K562 (cell line): Measurements from ENCODE around the gene FASN. TPM values are rescaled to one million over a fixed set of nuclear protein-coding genes. Genes with fewer than 3 reads are reported as not detected.

Experiments
- ATAC-seq: fragments of 200-7000 bp; cut with Tn5 transposase; 3 replicates; pipeline ENCODE4 v1.9.1; 2020; ENCODE audit warnings: moderate library complexity
- BruUV-seq: library from RNA; stranded (reverse); fragments of 400-500 nt; replicated peaks from 2 replicates; lab custom pipeline; 2021; lab: Mats Ljungman, UMichigan
- CTCF ChIA-PET: fragments of 300-600 bp; formaldehyde crosslinking; extraction: SDS; loops from one replicate; lab custom pipeline; 2021; ENCODE audit warnings: low intra/inter-chr PET ratio; lab: Yijun Ruan, JAX
- POLR2A ChIA-PET: fragments of 300-600, 350-650 bp; sonication (Branson Sonifier 250); formaldehyde crosslinking; extraction: SDS; loops from one replicate; lab custom pipeline; 2021; ENCODE audit warnings: antibody characterized with exemption, inconsistent platforms; lab: Yijun Ruan, JAX
- DNase-seq, 4 experiments: peaks; one replicate each; pipeline versions ENCODE4 v3.0.0 to v3.0.0-alpha.2; 2011 to 2018; ENCODE audit warnings: low spot score in 3 of 4, mixed read lengths in 3 of 4; ENCODE audit errors: extremely low read depth in 1 of 4
- FAIRE-seq: peaks from 2 replicates; lab custom pipeline; 2011; peaks lifted over from hg19 to GRCh38; lab: Jason Lieb, UNC
- H2AFZ ChIP-seq: 2 replicates; pipeline ENCODE4 v1.6.0; 2011; ENCODE audit warnings: low read depth, low read length, control low read depth, inconsistent platforms
- H3K27ac ChIP-seq: fragments of 200-600 bp; 3 replicates; pipeline ENCODE4 v1.8.0; 2011; ENCODE audit warnings: low read depth, mild to moderate bottlenecking, control low read depth, inconsistent platforms, low read length, moderate library complexity, mixed read lengths; ENCODE audit errors: extremely low read depth
- H3K27me3 ChIP-seq, 2 experiments: fragments of 300-600 bp in 1 of 2; 2 replicates in 1 of 2; 3 replicates in 1 of 2; pipeline versions ENCODE4 v1.6.0 to v1.8.0; 2011; ENCODE audit warnings: inconsistent platforms in 2 of 2, low read length in 2 of 2, mild to moderate bottlenecking in 1 of 2, mixed read lengths in 1 of 2, moderate library complexity in 1 of 2; ENCODE audit not compliant: control insufficient read depth in 2 of 2, insufficient read depth in 2 of 2
- H3K36me3 ChIP-seq: fragments of 300-600 bp; 3 replicates; pipeline ENCODE4 v1.8.0; 2011; ENCODE audit warnings: mild to moderate bottlenecking, low read length, inconsistent platforms; ENCODE audit not compliant: control insufficient read depth, insufficient read depth
- H3K4me1 ChIP-seq, 2 experiments: fragments of 200-600 bp in 1 of 2; replicated peaks in 1 of 2; 2 replicates in 1 of 2; 3 replicates in 1 of 2; pipeline versions ENCODE4 v1.5.1 to v1.8.0; 2011; ENCODE audit warnings: inconsistent platforms in 2 of 2, low read length in 2 of 2, mild to moderate bottlenecking in 1 of 2, mixed read lengths in 1 of 2, moderate library complexity in 1 of 2; ENCODE audit not compliant: control insufficient read depth in 2 of 2, insufficient read depth in 2 of 2
- H3K4me2 ChIP-seq: 2 replicates; pipeline ENCODE4 v1.6.1; 2011; ENCODE audit warnings: low read length, control low read depth, inconsistent platforms, mixed read lengths; ENCODE audit not compliant: insufficient read depth
- H3K4me3 ChIP-seq: fragments of 200-600 bp; sonication (generic), shearing (Covaris generic); 2 replicates; pipeline ENCODE4 v1.5.1; 2016; ENCODE audit warnings: control low read depth, inconsistent platforms
- H3K79me2 ChIP-seq: fragments of 200-600 bp; 3 replicates; pipeline ENCODE4 v1.8.0; 2011; ENCODE audit warnings: low read length, inconsistent platforms; ENCODE audit not compliant: control insufficient read depth, insufficient read depth
- H3K9ac ChIP-seq, 2 experiments: 2 replicates each; pipeline versions ENCODE4 v1.6.0 to v1.6.1; 2011; ENCODE audit warnings: low read depth in 2 of 2, low read length in 2 of 2, control low read depth in 1 of 2, inconsistent platforms in 1 of 2, mild to moderate bottlenecking in 1 of 2, mixed read lengths in 1 of 2; ENCODE audit not compliant: insufficient read depth in 1 of 2
- H3K9me1 ChIP-seq: one replicate; pipeline ENCODE4 v1.6.0; 2011; ENCODE audit warnings: inconsistent platforms, mild to moderate bottlenecking, low read length, moderate library complexity; ENCODE audit not compliant: control insufficient read depth, insufficient read depth
- H3K9me3 ChIP-seq: replicated peaks from 2 replicates; pipeline ENCODE4 v1.5.1; 2011; ENCODE audit warnings: low read depth, low read length, inconsistent platforms; ENCODE audit not compliant: control insufficient read depth, insufficient read depth
- H4K20me1 ChIP-seq: replicated peaks from 2 replicates; pipeline ENCODE4 v1.6.1; 2011; ENCODE audit warnings: low read length, inconsistent platforms, mixed read lengths; ENCODE audit not compliant: control insufficient read depth, insufficient read depth
- HCFC1 ChIP-seq: IDR thresholded peaks from 2 replicates; pipeline ENCODE4 v1.6.1; 2012; ENCODE audit warnings: low read depth, low read length, improper control_type of control experiment
- HDGF ChIP-seq: fragments of 450-650 bp; IDR thresholded peaks from 2 replicates; pipeline ENCODE4 v1.6.1; 2016
- HES1 ChIP-seq: fragments of 450-650 bp; IDR thresholded peaks from 2 replicates; pipeline ENCODE4 v1.6.1; 2016; ENCODE audit warnings: low read depth, mild to moderate bottlenecking, moderate library complexity
- POLR2A ChIP-seq: fragments of 450-650 bp; conservative IDR thresholded peaks from 2 replicates; pipeline ENCODE4 v1.6.1; 2016
- POLR2AphosphoS5 ChIP-seq: IDR thresholded peaks from 2 replicates; pipeline ENCODE4 v1.6.1; 2011; ENCODE audit warnings: mild to moderate bottlenecking, low read depth, low read length, moderate library complexity; ENCODE audit not compliant: control insufficient read depth, insufficient read depth
- POLR2G ChIP-seq: fragments of 200-400 bp; formaldehyde crosslinking; IDR thresholded peaks from 2 replicates; pipeline ENCODE4 v1.6.1; 2017; ENCODE audit warnings: low read depth, mild to moderate bottlenecking, antibody characterized with exemption, low read length, moderate library complexity
- RBFOX2 ChIP-seq: fragments of 200-400 bp; formaldehyde crosslinking; IDR thresholded peaks from 2 replicates; pipeline ENCODE4 v1.6.1; 2017; ENCODE audit warnings: low read depth, mild to moderate bottlenecking, low read length, moderate library complexity
- RBM22 ChIP-seq: fragments of 200-400 bp; formaldehyde crosslinking; IDR thresholded peaks from 2 replicates; pipeline ENCODE4 v1.6.1; 2018; ENCODE audit warnings: low read length, low read depth; ENCODE audit not compliant: poor library complexity, severe bottlenecking
- SOX6 ChIP-seq: fragments of 450-650 bp; IDR thresholded peaks from 2 replicates; pipeline ENCODE4 v1.6.1; 2014; ENCODE audit warnings: mild to moderate bottlenecking
- SPI1 ChIP-seq: IDR thresholded peaks from 2 replicates; pipeline ENCODE4 v1.6.1; 2011; ENCODE audit warnings: low read depth, low read length, control low read depth, borderline replicate concordance
- SUPT5H ChIP-seq: fragments of 450-650 bp; IDR thresholded peaks from 2 replicates; pipeline ENCODE4 v1.6.1; 2016
- YY1 ChIP-seq, 3 experiments: IDR thresholded peaks; 2 replicates each; pipeline ENCODE4 v1.6.1; 2011; ENCODE audit warnings: low read length in 2 of 3, mild to moderate bottlenecking in 2 of 3, moderate library complexity in 2 of 3, borderline replicate concordance in 1 of 3, control low read depth in 1 of 3, low read depth in 1 of 3; ENCODE audit not compliant: insufficient read depth in 3 of 3, insufficient replicate concordance in 2 of 3, control insufficient read depth in 1 of 3, insufficient read length in 1 of 3; ENCODE audit errors: extremely low read depth in 1 of 3
- ZNF146 ChIP-seq: IDR thresholded peaks from one replicate; pipeline ENCODE4 v1.6.1; 2018; ENCODE audit warnings: missing compliant biosample characterization; ENCODE audit not compliant: unreplicated experiment
- ZNF212 ChIP-seq: fragments of 450-650 bp; formaldehyde crosslinking; IDR thresholded peaks from 2 replicates; pipeline ENCODE4 v1.4.0; 2020; ENCODE audit warnings: mild to moderate bottlenecking
- WGBS: fragments of 100-300 bp; shearing (Covaris generic); methylation state at CpG from one replicate; pipeline ENCODE4 v1.1.6; 2016; ENCODE audit warnings: low coverage, mixed read lengths; ENCODE audit not compliant: insufficient coverage; ENCODE audit errors: missing lambda C conversion rate; 5-methylcytosine and 5-hydroxymethylcytosine counted together
- in situ Hi-C: fragments of 300-500 bp; cut with MboI; formaldehyde crosslinking; loops from 4 replicates; pipeline ENCODE4 v1.15.0; 2018; ENCODE audit warnings: inconsistent platforms, mixed read lengths
- intact Hi-C: fragments of 100-400 bp; cut with micrococcal nuclease; formaldehyde crosslinking; loops from 2 replicates; pipeline ENCODE4 v1.14.2; 2022
- polyA plus RNA-seq, 8 experiments: library from polyadenylated mRNA; depleted of rRNA in 4 of 8; stranded (reverse) in 5 of 8; unstranded in 3 of 8; fragments of >200 nt; fragmentation: Nextera tagmentation in 2 of 8; fragmentation: Illumina TruSeq in 1 of 8; extraction: Ambion mirVana in 2 of 8; extraction: Trizol in 1 of 8; gene quantifications; 2 replicates each; pipeline versions ENCODE4 v1.2.1 to v1.2.3, GENCODE V29; 2011 to 2014; ENCODE audit warnings: inconsistent platforms in 1 of 8, missing spikeins in 1 of 8
- total RNA-seq, 7 experiments: library from RNA; depleted of rRNA in 6 of 7; stranded (reverse); fragments of >200 nt in 6 of 7; fragmentation: Illumina TruSeq in 2 of 7; extraction: Trizol in 2 of 7; gene quantifications; 2 replicates each; pipeline versions ENCODE4 v1.2.1 to v1.2.3, GENCODE V29; 2011 to 2021; ENCODE audit warnings: low replicate concordance in 1 of 7
- TF ChIP-seq, protein P1 (sequence below), 2 experiments: fragments of 450-650 bp in 1 of 2; IDR thresholded peaks; 2 replicates each; pipeline ENCODE4 v1.6.1; 2011 to 2017; ENCODE audit warnings: low read depth in 2 of 2, antibody characterized with exemption in 1 of 2, borderline replicate concordance in 1 of 2, low read length in 1 of 2, mild to moderate bottlenecking in 1 of 2, mixed read lengths in 1 of 2; ENCODE audit not compliant: control insufficient read depth in 1 of 2

Gene FASN
- total and polyA plus RNA-seq, 9 of the 15 experiments (the other 6 are each of a cell fraction or from before 2014, with no cell fraction given): 0.15 to 663 (median 49.9) TPM

DNA sequence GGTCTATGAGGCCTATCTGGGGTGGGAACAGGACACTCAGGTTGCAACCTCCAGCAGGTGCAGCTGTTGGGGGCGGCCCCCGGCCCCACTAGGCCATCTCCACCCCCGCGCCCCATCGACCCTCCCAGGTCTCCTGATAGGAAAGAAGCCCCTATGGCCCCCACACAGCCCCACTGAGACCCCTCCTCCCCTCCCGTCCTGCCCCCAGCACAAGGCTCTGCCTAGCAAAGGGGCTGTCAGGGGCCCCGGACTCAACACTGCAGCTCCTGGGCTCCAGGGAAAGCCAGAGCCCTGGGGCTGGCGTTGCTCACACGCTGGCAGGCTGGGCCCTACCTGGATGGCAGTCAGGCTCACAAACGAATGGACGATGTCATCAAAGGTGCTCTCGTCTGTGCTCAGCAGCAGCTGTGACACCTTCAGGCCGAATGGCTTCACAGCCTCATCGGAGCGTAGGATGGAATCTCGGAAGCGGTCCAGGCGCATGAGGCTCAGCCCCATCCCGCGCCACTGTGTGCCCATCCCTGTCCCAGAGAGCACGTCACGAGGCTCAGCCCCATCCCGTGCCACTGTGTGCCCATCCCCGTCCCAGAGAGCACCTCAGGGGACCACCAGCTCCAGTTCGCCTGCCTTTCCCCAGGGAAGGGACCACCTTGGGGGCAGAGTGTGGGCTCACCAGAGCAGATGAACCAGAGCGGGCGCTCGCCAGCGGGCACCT, 7.3 kb downstream of the FASN start (continued):
- TF ChIP-seq HCFC1 (no peak), POLR2A (peak; percentile 35), SUPT5H (peak; percentile 52), HDGF (no peak), ZNF212 (CRISPR knock-in tag) (no peak)

DNA sequence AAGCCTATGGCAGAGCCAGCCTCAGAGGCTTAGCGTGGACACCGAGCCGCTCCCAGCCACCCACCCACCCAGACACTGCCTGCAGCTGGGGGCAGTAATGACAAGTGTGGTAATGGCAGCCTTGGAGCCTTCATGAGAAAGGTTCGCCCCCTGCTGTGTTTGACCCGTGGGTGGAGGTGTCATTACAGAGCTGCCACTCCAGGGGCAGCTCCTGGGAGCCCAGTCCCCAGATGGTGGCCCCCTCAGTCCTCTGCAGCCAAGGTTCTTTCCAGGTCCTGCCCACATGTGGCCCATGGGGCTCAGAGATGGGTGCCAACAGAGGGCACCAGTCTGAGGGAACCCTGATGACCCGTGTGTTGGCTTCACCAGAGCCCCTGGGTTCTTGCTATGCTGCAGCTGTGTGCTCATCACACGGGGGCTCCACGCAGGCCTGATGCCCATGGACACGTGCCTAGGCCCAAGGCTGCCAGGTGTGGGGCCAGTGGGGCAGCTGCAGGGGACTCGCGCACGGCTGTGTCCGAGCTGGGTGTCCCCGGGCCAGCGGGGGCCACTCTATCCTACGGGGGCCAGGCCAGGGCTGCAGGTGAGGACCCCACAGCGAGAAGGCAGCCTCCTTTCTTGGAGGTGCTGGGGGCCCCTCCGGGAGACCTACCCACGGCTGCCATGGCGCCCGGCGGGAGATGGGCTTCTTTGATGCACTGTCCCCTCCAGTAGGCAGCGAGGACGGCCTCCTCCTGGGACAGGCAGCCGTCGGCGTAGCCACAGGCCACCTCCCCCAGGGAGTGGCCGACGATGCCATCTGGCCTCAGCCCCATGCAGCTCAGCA, 8.1 kb downstream of the FASN start:
- POLR2A ChIA-PET: interaction anchor here (0.5 to 5.9 kb wide), 7 partner anchors 8 to 450 kb away, joined by 3 to 52 read pairs (median 3); partner anchors contain the start of gene FASN
- Histone ChIP-seq H3K27ac (no peak overlapping the region), H3K4me2 (no peak overlapping the region)
- TF ChIP-seq POLR2G: peak; percentile 37; the same call in 1 of the 2 replicates
- TF ChIP-seq RBM22: peak; percentile 26
- peak; percentile 8; the same call in 1 of the 2 replicates for TF ChIP-seq POLR2A
- TF ChIP-seq YY1 (IDR thresholded peaks at IDR 0.05; ENCODE audit: borderline replicate concordance in 1 of 3, control insufficient read depth in 1 of 3, extremely low read depth in 1 of 3, insufficient read depth in 3 of 3, insufficient read length in 1 of 3, insufficient replicate concordance in 2 of 3, low read depth in 1 of 3, low read length in 2 of 3): peak in 1 of 3 experiments; percentile 37
- TF ChIP-seq ZNF146 (CRISPR knock-in tag): peak; percentile 3
- TF ChIP-seq, protein P1, sequence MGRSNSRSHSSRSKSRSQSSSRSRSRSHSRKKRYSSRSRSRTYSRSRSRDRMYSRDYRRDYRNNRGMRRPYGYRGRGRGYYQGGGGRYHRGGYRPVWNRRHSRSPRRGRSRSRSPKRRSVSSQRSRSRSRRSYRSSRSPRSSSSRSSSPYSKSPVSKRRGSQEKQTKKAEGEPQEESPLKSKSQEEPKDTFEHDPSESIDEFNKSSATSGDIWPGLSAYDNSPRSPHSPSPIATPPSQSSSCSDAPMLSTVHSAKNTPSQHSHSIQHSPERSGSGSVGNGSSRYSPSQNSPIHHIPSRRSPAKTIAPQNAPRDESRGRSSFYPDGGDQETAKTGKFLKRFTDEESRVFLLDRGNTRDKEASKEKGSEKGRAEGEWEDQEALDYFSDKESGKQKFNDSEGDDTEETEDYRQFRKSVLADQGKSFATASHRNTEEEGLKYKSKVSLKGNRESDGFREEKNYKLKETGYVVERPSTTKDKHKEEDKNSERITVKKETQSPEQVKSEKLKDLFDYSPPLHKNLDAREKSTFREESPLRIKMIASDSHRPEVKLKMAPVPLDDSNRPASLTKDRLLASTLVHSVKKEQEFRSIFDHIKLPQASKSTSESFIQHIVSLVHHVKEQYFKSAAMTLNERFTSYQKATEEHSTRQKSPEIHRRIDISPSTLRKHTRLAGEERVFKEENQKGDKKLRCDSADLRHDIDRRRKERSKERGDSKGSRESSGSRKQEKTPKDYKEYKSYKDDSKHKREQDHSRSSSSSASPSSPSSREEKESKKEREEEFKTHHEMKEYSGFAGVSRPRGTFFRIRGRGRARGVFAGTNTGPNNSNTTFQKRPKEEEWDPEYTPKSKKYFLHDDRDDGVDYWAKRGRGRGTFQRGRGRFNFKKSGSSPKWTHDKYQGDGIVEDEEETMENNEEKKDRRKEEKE (IDR thresholded peaks at IDR 0.05; ENCODE audit: borderline replicate concordance in 1 of 2, control insufficient read depth in 1 of 2, low read depth in 2 of 2, low read length in 1 of 2): peak in 1 of 2 experiments; percentile 63; a peak in 1 of 4 replicates
- peak; percentile 59 for TF ChIP-seq RBFOX2
- TF ChIP-seq SOX6: no peak
- TF ChIP-seq POLR2AphosphoS5: peak; percentile 44; the same call in 1 of the 2 replicates
- no peak for TF ChIP-seq HES1
- no peak for TF ChIP-seq SPI1

More for the DNA sequence above, 8.1 kb downstream of the FASN start:
- CTCF ChIA-PET: no interaction called here
- ATAC-seq (no peak), FAIRE-seq (no peak), DNase-seq (no peak)
- 97% methylated on average over 11 of the region's 29 CpGs for WGBS
- Histone ChIP-seq H3K9me3 (no peaks in the 10 kb centered on the region), H4K20me1 (peaks cover 19% of the 10 kb centered on the region), H3K4me3 (no peak overlapping the region), H3K9me1 (no peaks in the 10 kb centered on the region), H3K4me1 (peaks cover 0 to 60% of the 10 kb centered on the region in 2 experiments; a peak in 1 of 5 replicates), H3K9ac (peak overlapping the region in 1 of 2 experiments; percentile 43; a peak in 1 of 4 replicates), H3K79me2 (peaks cover 42% of the 10 kb centered on the region), H2AFZ (no peak overlapping the region), H3K27me3 (no peaks in the 10 kb centered on the region), H3K36me3 (peaks cover 96% of the 10 kb centered on the region)
- no TSS peak for BruUV-seq
- in situ Hi-C loops: no loop called here
- intact Hi-C loops: no loop called here
